HG03139 (cell line): ENCODE measurements around the gene ZSWIM6.
A peak's percentile ranks its signal among the peaks of the same experiment; 100 is the strongest.
"Not testable (repeated sequence)": the region's sequence is repeated elsewhere in the genome, so short reads cannot be mapped to it uniquely, and the experiment has no call there.

ENCODE experiments used
- ATAC-seq: cut with Tn5 transposase; IDR thresholded peaks from one replicate; pipeline ENCODE4 v1.9.1; 2021; ENCODE audit not compliant: unreplicated experiment

Gene ZSWIM6

DNA sequence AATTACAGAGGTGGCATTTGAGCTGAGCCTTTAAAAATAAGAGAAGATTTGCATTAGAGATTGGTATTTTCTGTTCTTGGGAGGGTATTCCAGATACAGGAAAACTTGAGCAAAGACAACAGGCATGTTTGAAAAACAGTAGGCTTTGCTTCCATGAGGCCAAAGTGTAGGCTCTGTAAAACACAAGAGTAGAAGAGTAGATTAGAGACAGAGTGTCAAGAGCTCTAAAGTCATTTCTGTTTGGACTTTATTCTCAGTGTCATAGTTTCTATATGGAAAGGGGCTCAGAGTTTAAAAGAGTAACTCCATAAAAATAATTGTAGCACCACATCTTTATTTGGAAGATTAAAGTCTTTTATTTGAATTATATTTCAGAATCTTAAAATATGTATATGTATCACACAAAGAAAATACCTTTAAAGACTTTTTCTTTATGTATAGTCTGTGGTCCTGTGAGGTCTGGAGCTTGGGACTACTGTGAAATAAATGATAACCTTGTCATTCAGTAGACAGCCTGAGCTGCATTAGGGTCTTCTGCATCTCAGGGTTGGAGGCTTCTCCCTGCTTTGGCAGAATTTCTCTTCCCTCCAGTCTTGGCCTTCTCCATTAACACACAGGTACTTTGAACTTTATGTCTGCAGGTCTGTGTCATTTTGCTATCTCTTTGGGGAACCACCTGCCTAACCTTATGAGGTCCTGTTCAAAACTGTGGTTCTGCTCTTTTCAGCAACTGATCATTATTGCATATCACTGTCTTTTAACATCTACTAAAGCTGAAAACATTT lies 73.6 kb downstream of the ZSWIM6 start:
- no peak for ATAC-seq

DNA sequence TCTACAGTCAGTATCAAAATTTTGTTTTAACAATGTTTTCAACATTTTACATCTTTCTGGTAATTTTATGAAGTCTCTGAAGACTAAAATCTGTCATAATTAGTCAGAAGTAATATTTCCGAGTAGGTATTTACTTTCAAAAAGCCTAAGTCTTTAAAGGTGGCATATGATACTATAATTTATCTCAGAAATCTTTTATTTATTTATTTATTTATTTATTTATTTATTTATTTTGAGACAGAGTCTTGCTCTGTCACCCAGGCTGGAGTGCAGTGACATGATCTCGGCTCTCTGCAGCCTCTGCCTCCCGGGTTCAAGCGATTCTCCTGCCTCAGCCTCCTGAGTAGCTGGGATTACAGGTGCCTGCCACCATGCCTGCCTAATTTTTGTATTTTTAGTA lies 74.4 kb downstream of the ZSWIM6 start:
- not testable (repeated sequence) for ATAC-seq

- no peak for ATAC-seq
Observed at GRCh38 chr5:61407706-61408270, 75.7 kb downstream of the ZSWIM6 start.

DNA sequence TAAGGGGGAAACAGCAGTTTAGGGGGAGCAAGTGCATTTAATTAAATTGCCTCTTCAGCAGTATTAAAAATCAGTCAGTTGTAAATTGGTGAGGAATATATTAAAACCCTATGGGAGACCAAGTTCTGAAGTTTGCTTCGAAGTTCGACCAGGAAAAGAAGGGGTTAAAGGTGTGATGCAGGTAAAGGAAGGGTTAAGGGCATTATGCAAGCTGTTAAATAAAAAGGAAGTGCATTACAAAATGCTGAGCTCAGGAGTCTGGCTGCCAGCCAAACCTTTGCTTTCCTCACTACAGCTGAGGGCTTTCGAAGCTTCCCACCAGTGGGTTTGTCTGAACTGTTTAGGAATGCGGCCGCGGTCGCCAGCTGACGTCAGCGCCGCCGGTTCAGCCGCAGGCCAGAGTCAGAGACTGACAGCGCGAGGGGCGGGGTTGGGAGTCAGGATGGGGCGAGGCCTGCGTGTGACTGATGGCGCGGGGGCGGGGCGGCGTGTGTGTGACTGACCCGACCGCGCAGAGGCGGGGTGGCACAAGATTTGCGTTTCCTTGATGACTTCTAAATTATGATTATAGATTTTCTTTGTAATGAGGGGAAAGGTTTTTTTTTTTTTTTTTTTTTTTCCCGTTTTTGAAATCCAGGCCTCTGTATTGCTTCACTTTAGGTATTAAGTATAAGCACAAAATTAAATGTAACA lies 76.6 kb downstream of the ZSWIM6 start:
- ATAC-seq: peak; percentile 100

- ATAC-seq: no peak
Observed at GRCh38 chr5:61409568-61409967, 77.5 kb downstream of the ZSWIM6 start.

GRCh38 chr5:61410811-61411210 lies 78.8 kb downstream of the ZSWIM6 start:
- ATAC-seq: no peak

DNA sequence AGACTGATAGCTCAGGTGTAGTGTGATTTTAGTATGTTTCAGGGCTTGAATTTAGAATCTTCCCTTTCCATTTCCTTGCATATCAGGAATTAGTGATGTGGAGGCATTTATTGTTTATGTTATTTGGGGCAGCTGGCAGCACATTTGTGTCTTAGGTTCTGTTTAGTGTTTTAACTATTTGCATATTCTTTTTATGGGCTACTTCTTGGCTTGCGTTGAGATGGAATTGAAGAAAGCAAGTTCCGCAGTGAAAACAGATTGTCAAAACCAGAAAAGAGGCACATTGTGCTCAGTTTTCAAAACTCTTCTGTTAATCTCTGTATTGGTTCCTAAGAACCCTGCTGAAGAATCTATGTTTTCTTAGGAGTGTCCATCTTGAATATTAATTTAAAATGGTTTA lies 80.3 kb downstream of the ZSWIM6 start:
- ATAC-seq: no peak

- not testable (repeated sequence) for ATAC-seq
Observed at GRCh38 chr5:61413205-61413604, 81.1 kb downstream of the ZSWIM6 start.

DNA sequence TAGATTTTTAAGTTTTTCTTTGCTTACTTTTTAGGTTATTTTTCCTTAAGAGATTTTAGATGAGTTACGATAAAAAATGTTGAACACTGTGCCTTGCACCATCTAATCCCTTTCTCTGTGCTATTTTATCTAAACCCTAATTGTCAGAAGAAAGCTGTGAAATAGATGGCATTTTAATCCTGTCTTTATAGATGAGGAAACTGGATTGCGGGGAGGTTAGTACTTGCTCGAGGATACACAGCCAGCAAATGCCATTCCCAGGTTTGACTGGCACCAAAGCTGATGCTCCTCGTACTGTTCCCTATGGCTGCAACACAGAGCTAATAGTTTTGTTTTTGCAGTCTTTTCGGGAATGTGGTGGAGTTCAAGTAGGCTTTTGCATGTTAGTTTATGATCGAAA lies 82.7 kb downstream of the ZSWIM6 start:
- ATAC-seq: no peak

GRCh38 chr5:61416010-61416409 lies 84.0 kb downstream of the ZSWIM6 start:
- no peak for ATAC-seq

DNA sequence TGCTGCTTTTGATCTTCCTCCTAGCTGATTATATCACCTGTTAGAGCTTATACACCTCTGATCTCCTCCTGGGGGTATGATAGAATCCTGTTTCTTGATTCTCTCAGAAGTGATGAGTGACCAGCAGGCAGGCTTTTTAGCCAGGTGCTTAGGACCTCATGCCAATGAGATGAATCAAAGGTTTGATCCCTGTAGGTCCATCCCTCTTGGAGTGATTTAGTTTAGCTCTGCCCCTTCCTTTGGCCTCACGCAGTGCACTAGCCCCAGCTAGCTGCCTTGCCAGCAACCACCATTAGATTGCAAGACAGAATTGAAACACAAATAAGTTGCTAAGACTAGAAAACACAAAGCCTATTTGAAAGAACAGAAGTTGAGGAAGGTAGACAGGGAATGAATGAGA lies 84.4 kb downstream of the ZSWIM6 start:
- no peak for ATAC-seq

DNA sequence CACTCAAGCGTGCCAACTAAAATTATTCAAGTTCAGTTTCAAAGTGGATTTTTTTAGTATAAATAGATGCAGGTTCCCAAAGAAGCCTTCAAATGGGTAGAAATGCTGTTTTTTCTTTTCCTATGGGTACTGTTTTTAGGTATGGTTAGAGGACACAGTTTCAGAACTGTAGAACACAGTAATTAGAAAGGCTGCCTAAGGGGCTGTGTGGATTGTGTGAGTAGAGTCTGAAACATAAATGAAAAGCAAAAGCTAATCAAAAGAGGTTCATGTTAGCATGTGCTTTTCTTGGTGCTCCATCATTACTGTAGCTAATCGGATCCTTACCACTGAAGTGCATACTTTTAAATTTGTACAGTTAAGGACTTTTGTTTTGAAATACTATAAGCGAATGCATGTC lies 85.3 kb downstream of the ZSWIM6 start:
- no peak for ATAC-seq

- no peak for ATAC-seq
Observed at GRCh38 chr5:61417851-61418250, 85.8 kb downstream of the ZSWIM6 start.

DNA sequence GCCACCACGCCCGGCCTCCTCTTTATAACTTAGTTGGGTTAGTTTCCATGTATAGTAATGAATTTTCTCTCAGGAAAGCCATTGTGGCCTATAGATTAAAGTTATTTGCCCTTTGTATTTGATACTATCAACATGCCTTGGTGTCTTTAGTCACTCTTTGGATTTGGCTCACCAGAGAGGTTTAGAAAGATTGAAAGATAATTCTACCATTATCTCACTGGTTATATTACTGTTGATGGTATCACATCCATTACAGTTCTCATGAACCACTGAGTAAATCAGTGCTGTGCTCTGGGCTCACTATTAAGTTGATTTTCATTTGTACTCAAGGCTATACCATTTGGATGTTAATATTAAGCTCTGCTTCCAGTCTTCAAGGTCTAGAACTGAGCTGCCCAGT lies 87.0 kb downstream of the ZSWIM6 start:
- no peak for ATAC-seq

- no peak for ATAC-seq
Observed at GRCh38 chr5:61420016-61420415, 88.0 kb downstream of the ZSWIM6 start.

GRCh38 chr5:61421262-61421661 lies 89.2 kb downstream of the ZSWIM6 start:
- ATAC-seq: not testable (repeated sequence)

DNA sequence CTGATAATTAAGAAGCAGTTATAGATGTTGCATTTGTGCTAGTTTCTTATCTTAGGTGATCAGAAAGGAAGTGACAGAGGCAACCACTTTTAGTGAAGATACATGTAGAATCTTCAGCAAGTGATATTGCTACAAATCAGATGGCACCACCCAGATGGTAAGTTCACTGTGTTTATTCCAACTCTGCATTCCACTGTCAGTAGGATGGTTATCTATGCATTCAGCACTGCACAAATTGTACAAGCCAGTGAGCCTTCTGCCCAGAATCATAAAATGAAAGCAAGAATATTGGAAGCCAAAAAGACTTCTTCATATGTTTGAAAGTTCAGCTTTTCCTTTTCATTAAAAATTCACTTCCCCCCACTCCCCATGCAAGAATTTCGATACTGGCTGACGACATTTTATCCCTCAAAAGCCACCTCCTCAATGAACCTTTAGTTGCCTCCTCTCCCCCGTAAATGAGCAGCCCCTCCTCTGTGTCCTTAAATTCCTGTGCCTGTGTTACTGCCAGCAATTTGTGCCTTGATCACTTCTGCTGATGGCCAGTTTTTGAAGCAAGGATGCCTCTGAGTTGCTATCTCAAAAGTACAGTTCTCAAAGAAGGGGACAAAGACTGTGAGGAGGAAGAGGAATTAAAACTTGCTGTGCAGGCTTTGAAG lies 91.6 kb downstream of the ZSWIM6 start:
- no peak for ATAC-seq

DNA sequence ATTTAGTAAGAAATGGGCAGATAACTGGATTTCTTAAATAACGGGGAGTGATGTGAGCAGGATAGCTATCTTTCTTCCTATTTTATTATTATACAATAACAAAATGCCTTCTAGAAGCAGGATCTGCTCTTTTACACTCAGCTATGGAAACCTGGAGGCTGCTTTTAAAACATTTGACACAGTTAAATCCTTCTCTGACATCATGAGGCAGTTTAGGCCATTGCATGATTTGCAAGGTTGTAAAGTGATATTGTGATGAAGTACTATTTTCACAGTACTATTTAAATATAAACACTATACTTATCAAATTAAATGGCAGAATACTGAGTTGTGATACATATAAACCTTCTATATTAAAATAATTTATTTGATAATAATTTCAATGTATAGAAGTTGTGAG lies 93.9 kb downstream of the ZSWIM6 start:
- ATAC-seq: no peak

DNA sequence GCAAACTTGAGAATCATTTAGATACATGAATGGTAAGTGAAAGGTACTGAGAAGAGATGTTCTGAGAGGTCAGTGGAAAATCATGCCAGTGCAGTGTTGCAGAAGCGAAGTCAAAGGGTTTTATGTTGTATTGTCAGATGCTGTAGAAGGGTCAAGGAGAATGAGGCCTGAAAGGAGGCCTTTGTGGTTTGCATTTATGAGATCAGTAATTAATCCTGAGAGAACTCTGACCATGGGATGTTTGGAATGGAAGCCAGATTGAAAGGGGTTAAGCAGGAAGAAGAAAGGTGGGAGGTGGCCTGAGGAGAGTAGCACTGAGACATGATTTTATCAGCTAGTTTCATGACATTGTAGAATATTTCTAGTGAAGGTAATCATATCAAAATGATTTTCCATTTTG lies 97.8 kb downstream of the ZSWIM6 start:
- no peak for ATAC-seq

GRCh38 chr5:61431923-61432620 lies 100.0 kb downstream of the ZSWIM6 start:
- ATAC-seq: no peak

DNA sequence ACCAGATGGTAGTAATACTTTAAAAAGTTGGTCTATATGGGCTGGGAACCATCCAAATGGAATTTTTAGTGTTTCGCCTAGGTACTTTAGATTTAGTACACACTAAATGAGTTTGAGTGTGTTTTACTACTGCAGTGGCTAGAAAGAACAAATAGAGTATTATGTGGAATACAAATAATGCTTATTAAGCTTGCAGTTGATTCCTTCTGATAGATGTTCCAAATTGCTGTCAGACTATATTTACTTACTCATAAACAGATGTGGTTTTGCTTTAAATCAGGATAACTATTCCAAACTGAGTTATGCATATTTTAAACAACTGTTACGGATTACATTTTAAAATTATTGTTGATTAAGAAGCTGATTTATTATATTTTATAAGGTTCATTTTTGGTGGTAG lies 103.3 kb downstream of the ZSWIM6 start:
- ATAC-seq: no peak
